A673 (cell line): ENCODE measurements around the gene BIRC6. TPM values are rescaled to one million over a fixed set of nuclear protein-coding genes. Genes with fewer than 3 reads are reported as not detected.

ENCODE experiments used
- BruUV-seq: library from RNA; stranded (reverse); fragments of 400-500 nt; replicated peaks from 2 replicates; lab custom pipeline; 2021; lab: Mats Ljungman, UMichigan
- CTCF ChIA-PET: fragments of 300-600 bp; sonication (Branson Sonifier 250); formaldehyde crosslinking; loops from one replicate; lab custom pipeline; 2022; ENCODE audit warnings: antibody characterized with exemption; lab: Charles Lee
- POLR2A ChIA-PET: fragments of 300-600 bp; sonication (Branson Sonifier 250); formaldehyde crosslinking; loops from one replicate; lab custom pipeline; 2022; ENCODE audit warnings: antibody characterized with exemption; ENCODE audit not compliant: low non-redundant PET; lab: Charles Lee
- DNase-seq: peaks from one replicate; pipeline ENCODE4 v3.0.0-alpha.2; 2015; ENCODE audit warnings: low spot score
- H3K27ac ChIP-seq: fragments of 200-600 bp; sonication (generic); 2 replicates; pipeline ENCODE4 v1.5.1; 2016; ENCODE audit warnings: mixed run types, low read depth, mild to moderate bottlenecking, mixed read lengths, antibody characterized with exemption, low read length; ENCODE audit not compliant: poor library complexity, severe bottlenecking
- H3K27me3 ChIP-seq: fragments of 200-600 bp; sonication (generic); replicated peaks from 2 replicates; pipeline ENCODE4 v1.6.1; 2017; ENCODE audit warnings: mixed run types, low read depth, mild to moderate bottlenecking, mixed read lengths, antibody characterized with exemption, low read length; ENCODE audit not compliant: insufficient read depth, poor library complexity
- H3K36me3 ChIP-seq: fragments of 200-600 bp; sonication (generic); 2 replicates; pipeline ENCODE4 v1.6.1; 2016; ENCODE audit warnings: mixed run types, mild to moderate bottlenecking, mixed read lengths, antibody characterized with exemption, low read length; ENCODE audit not compliant: insufficient read depth, poor library complexity, severe bottlenecking
- H3K4me1 ChIP-seq: fragments of 200-600 bp; sonication (generic); 2 replicates; pipeline ENCODE4 v1.6.1; 2017; ENCODE audit warnings: mixed run types, mild to moderate bottlenecking, mixed read lengths, antibody characterized with exemption, low read length; ENCODE audit not compliant: insufficient read depth, poor library complexity, severe bottlenecking
- H3K4me3 ChIP-seq: fragments of 200-600 bp; sonication (generic); 2 replicates; pipeline ENCODE4 v1.5.1; 2016; ENCODE audit warnings: low read depth, mixed run types, mild to moderate bottlenecking, mixed read lengths, low read length; ENCODE audit not compliant: poor library complexity, severe bottlenecking
- H3K9me3 ChIP-seq: fragments of 200-600 bp; sonication (generic); 2 replicates; pipeline ENCODE4 v1.6.1; 2016; ENCODE audit warnings: mixed run types, low read depth, mild to moderate bottlenecking, mixed read lengths, antibody characterized with exemption, low read length; ENCODE audit not compliant: poor library complexity, severe bottlenecking
- EZH2 ChIP-seq: fragments of 200-600 bp; sonication (generic); IDR thresholded peaks from 2 replicates; pipeline ENCODE4 v1.6.1; 2017; ENCODE audit warnings: borderline replicate concordance, low read depth, mild to moderate bottlenecking, mixed read lengths, antibody characterized with exemption, low read length; ENCODE audit not compliant: poor library complexity, severe bottlenecking
- intact Hi-C: fragments of 100-400 bp; cut with micrococcal nuclease; formaldehyde crosslinking; loops from one replicate; pipeline ENCODE4 v1.10.0; 2022; ENCODE audit not compliant: unreplicated experiment
- total RNA-seq: library from RNA; stranded (reverse); gene quantifications from 2 replicates; pipeline ENCODE4 v1.2.3, GENCODE V29; 2021
- TF ChIP-seq, protein P1 (sequence below): fragments of 300-800, 200-600 bp; sonication (generic); conservative IDR thresholded peaks from 2 replicates; pipeline ENCODE4 v1.5.1; 2017; ENCODE audit warnings: low read depth, mild to moderate bottlenecking, antibody characterized with exemption, low read length, moderate library complexity, mixed read lengths

BIRC6 gene
- total RNA-seq, 1 experiment from 2014 or later: 75.9 TPM

DNA sequence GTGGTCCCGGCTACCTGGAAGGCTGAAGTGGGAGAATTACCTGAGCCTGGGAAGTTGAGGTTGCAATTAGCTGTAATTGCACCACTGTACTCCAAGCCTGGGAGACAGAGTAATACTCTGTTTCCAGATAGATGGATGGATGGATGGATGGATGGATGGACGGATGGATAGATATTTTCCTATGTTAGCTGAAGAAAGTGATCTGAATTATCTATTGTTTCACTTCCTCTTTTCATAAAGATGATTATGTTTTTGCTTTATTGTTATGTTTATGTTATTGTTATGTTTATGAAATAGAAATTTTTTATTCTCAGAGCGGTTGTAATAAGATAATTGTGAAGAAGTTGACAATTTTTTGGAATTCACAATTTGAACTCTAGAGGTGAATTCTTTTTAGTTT is 237.8 kb downstream of the BIRC6 start:
- H3K27ac ChIP-seq: no peak overlapping the region
- intact Hi-C loops: no loop called here
- BruUV-seq: no TSS peak
- TF ChIP-seq, protein P1, sequence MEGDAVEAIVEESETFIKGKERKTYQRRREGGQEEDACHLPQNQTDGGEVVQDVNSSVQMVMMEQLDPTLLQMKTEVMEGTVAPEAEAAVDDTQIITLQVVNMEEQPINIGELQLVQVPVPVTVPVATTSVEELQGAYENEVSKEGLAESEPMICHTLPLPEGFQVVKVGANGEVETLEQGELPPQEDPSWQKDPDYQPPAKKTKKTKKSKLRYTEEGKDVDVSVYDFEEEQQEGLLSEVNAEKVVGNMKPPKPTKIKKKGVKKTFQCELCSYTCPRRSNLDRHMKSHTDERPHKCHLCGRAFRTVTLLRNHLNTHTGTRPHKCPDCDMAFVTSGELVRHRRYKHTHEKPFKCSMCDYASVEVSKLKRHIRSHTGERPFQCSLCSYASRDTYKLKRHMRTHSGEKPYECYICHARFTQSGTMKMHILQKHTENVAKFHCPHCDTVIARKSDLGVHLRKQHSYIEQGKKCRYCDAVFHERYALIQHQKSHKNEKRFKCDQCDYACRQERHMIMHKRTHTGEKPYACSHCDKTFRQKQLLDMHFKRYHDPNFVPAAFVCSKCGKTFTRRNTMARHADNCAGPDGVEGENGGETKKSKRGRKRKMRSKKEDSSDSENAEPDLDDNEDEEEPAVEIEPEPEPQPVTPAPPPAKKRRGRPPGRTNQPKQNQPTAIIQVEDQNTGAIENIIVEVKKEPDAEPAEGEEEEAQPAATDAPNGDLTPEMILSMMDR: no peak
- TF ChIP-seq EZH2: no peak
- H3K36me3 ChIP-seq: no peaks in the 10 kb centered on the region
- no peak overlapping the region for H3K4me3 ChIP-seq
- ChIA-PET POLR2A (no interaction called here), CTCF (no interaction called here)
- no peak for DNase-seq
- H3K27me3 ChIP-seq: no peaks in the 10 kb centered on the region
- no peaks in the 10 kb centered on the region for H3K4me1 ChIP-seq
- no peaks in the 10 kb centered on the region for H3K9me3 ChIP-seq

DNA sequence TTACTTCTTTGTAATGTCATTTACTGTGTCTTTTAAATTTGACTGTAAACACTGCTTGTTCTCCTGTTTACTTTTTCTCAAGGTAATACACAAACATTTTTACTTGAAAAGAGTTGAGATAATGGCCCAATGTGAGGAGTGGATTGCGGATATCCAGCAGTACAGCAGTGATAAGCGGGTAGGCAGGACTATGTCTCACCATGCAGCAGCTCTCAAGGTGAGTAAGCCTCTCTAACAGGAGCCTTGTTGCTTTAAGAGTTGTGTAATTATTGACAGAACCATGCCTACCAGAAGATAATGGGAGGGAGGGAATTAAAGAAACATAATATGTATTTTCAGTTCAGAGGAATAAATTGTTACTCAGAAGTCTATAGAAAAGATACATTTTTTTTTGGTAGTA is 254.5 kb downstream of the BIRC6 start:
- TF ChIP-seq, protein P1: no peak
- no peak for TF ChIP-seq EZH2
- H3K36me3 ChIP-seq: peaks cover 17% of the 10 kb centered on the region

DNA sequence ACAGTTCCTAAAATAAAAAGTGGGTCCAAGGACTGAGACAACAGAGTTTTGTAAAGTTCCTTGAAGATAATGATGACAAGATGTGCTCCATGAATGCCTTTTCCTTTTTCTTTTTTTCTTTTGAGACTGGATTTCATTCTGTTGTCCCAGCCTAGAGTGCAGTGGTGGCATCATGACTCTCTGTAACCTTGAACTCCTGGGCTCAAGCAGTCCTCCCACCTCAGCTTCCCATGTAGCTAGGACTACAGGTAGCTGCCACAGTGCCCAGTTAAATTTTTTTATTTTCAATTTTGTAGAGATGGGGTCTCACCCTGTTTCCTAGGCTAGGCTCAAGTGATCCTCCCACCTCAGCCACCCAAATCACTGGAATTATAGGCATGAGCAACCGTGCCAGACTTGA is 254.9 kb downstream of the BIRC6 start:
- Histone ChIP-seq H3K36me3 (peaks cover 17% of the 10 kb centered on the region), H3K4me3 (no peak overlapping the region), H3K27ac (no peak overlapping the region), H3K4me1 (no peaks in the 10 kb centered on the region), H3K27me3 (no peaks in the 10 kb centered on the region), H3K9me3 (no peaks in the 10 kb centered on the region)
- TF ChIP-seq, protein P1: no peak
- TF ChIP-seq EZH2: no peak
- BruUV-seq: no TSS peak
- intact Hi-C loops: no loop called here
- DNase-seq: no peak
- POLR2A ChIA-PET: no interaction called here
- CTCF ChIA-PET: no interaction called here

More for the DNA sequence above, 254.5 kb downstream of the BIRC6 start:
- no peak overlapping the region for H3K27ac ChIP-seq
- H3K27me3 ChIP-seq: no peaks in the 10 kb centered on the region
- no peak overlapping the region for H3K4me3 ChIP-seq
- H3K4me1 ChIP-seq: no peaks in the 10 kb centered on the region
- H3K9me3 ChIP-seq: no peaks in the 10 kb centered on the region
- ChIA-PET POLR2A (no interaction called here), CTCF (no interaction called here)
- intact Hi-C loops: no loop called here
- no peak for DNase-seq
- no TSS peak for BruUV-seq
